HepG2 (cell line): ENCODE measurements around the gene PPM1M. TPM values are rescaled to one million over a fixed set of nuclear protein-coding genes. Genes with fewer than 3 reads are reported as not detected.

Experiments used
- HCFC1 ChIP-seq: fragments of 150-350 bp; IDR thresholded peaks from 2 replicates; pipeline ENCODE4 v1.6.1; 2014; ENCODE audit warnings: low read depth, low read length
- MED1 ChIP-seq: sonication (generic); formaldehyde crosslinking; IDR thresholded peaks from 2 replicates; pipeline ENCODE4 v1.4.0; 2020; ENCODE audit warnings: missing genetic modification reagents
- PAWR ChIP-seq: sonication (generic); formaldehyde crosslinking; IDR thresholded peaks from 2 replicates; pipeline ENCODE4 v1.4.0; 2020; ENCODE audit warnings: missing genetic modification reagents, mild to moderate bottlenecking, borderline replicate concordance
- REL ChIP-seq: sonication (generic); formaldehyde crosslinking; conservative IDR thresholded peaks from 2 replicates; pipeline ENCODE4 v1.8.0; 2022; ENCODE audit warnings: mild to moderate bottlenecking, missing genetic modification reagents, moderate library complexity
- SMAD3 ChIP-seq: sonication (generic); formaldehyde crosslinking; IDR thresholded peaks from 2 replicates; pipeline ENCODE4 v1.4.0; 2020; ENCODE audit warnings: missing genetic modification reagents
- TBX2 ChIP-seq: sonication (generic); formaldehyde crosslinking; IDR thresholded peaks from 2 replicates; pipeline ENCODE4 v1.5.0; 2020; ENCODE audit warnings: missing genetic modification reagents, mild to moderate bottlenecking, borderline replicate concordance
- TEAD3 ChIP-seq: optimal IDR thresholded peaks from 2 replicates; pipeline ENCODE3; 2016; ENCODE audit warnings: borderline replicate concordance
- TFDP2 ChIP-seq: sonication (generic); formaldehyde crosslinking; IDR thresholded peaks from 2 replicates; pipeline ENCODE4 v1.4.0; 2020; ENCODE audit warnings: missing genetic modification reagents
- ZIK1 ChIP-seq: sonication (generic); formaldehyde crosslinking; IDR thresholded peaks from 2 replicates; pipeline ENCODE4 v1.5.0; 2020; ENCODE audit warnings: mild to moderate bottlenecking, low read depth, missing genetic modification reagents, borderline replicate concordance
- ZNF530 ChIP-seq: sonication (generic); formaldehyde crosslinking; IDR thresholded peaks from 2 replicates; pipeline ENCODE4 v1.5.0; 2020; ENCODE audit warnings: low read depth, mild to moderate bottlenecking, missing genetic modification reagents
- ZNF639 ChIP-seq: conservative IDR thresholded peaks from 2 replicates; pipeline ENCODE4 v1.6.1; 2018; ENCODE audit warnings: missing genetic modification reagents
- ZNF770 ChIP-seq: sonication (generic); formaldehyde crosslinking; IDR thresholded peaks from 2 replicates; pipeline ENCODE4 v1.5.0; 2020; ENCODE audit warnings: mild to moderate bottlenecking, missing genetic modification reagents
- polyA plus RNA-seq, 8 experiments: library from polyadenylated mRNA; depleted of rRNA in 3 of 8; stranded (reverse) in 7 of 8; unstranded in 1 of 8; fragments of >200 nt; fragmentation: Illumina TruSeq in 4 of 8; extraction: Trizol in 4 of 8; gene quantifications; 2 replicates each; pipeline versions ENCODE4 v1.2.1 to v1.2.3, GENCODE V29; 2011 to 2016; ENCODE audit warnings: low read depth in 4 of 8, missing spikeins in 1 of 8, mixed read lengths in 1 of 8; ENCODE audit not compliant: insufficient read depth in 1 of 8
- total RNA-seq, 5 experiments: library from RNA; depleted of rRNA; stranded (reverse); fragments of >200 nt; fragmentation: Illumina TruSeq; extraction: Trizol; gene quantifications; 2 replicates each; pipeline ENCODE4 v1.2.3, GENCODE V29; 2016; ENCODE audit warnings: low read depth in 1 of 5
- TF ChIP-seq, protein P1 (sequence below): sonication (generic); formaldehyde crosslinking; IDR thresholded peaks from 2 replicates; pipeline ENCODE4 v1.4.0; 2020; ENCODE audit warnings: missing genetic modification reagents
- TF ChIP-seq, protein P2 (sequence below): sonication (generic); formaldehyde crosslinking; IDR thresholded peaks from 2 replicates; pipeline ENCODE4 v1.8.0; 2022; ENCODE audit warnings: mild to moderate bottlenecking, missing genetic modification reagents
- TF ChIP-seq, protein P3 (sequence below): sonication (generic); formaldehyde crosslinking; IDR thresholded peaks from 2 replicates; pipeline ENCODE4 v1.5.0; 2020; ENCODE audit warnings: missing genetic modification reagents, mild to moderate bottlenecking, borderline replicate concordance
- TF ChIP-seq, protein P4 (sequence below): IDR thresholded peaks from 2 replicates; pipeline ENCODE4 v1.6.1; 2012; ENCODE audit warnings: low read length, improper control_type of control experiment

The PPM1M gene
- total and polyA plus RNA-seq, 2 of the 13 experiments (the other 11 are each of a cell fraction or from before 2014, with no cell fraction given), result 2.5 to 5.9 TPM

DNA sequence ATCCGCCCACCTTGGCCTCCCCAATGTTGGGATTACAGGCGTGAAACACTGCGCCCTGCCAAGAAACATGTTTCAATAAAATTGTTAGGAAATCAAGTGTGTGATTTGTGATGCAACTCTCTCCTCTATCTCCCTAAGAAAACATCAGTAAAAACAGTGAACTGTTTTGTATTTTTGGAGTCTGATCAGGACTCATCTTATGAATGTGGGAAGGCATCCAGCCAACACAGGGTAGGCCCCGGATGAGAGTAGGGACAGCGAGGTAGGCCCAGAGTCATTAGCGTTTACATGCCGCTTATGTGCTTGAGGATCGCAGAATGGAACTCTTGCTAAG is 41.2 kb downstream of the PPM1M start (continued):
- TF ChIP-seq, protein P1, sequence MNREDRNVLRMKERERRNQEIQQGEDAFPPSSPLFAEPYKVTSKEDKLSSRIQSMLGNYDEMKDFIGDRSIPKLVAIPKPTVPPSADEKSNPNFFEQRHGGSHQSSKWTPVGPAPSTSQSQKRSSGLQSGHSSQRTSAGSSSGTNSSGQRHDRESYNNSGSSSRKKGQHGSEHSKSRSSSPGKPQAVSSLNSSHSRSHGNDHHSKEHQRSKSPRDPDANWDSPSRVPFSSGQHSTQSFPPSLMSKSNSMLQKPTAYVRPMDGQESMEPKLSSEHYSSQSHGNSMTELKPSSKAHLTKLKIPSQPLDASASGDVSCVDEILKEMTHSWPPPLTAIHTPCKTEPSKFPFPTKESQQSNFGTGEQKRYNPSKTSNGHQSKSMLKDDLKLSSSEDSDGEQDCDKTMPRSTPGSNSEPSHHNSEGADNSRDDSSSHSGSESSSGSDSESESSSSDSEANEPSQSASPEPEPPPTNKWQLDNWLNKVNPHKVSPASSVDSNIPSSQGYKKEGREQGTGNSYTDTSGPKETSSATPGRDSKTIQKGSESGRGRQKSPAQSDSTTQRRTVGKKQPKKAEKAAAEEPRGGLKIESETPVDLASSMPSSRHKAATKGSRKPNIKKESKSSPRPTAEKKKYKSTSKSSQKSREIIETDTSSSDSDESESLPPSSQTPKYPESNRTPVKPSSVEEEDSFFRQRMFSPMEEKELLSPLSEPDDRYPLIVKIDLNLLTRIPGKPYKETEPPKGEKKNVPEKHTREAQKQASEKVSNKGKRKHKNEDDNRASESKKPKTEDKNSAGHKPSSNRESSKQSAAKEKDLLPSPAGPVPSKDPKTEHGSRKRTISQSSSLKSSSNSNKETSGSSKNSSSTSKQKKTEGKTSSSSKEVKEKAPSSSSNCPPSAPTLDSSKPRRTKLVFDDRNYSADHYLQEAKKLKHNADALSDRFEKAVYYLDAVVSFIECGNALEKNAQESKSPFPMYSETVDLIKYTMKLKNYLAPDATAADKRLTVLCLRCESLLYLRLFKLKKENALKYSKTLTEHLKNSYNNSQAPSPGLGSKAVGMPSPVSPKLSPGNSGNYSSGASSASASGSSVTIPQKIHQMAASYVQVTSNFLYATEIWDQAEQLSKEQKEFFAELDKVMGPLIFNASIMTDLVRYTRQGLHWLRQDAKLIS (CRISPR knock-in tag), result no peak
- TF ChIP-seq, protein P2, sequence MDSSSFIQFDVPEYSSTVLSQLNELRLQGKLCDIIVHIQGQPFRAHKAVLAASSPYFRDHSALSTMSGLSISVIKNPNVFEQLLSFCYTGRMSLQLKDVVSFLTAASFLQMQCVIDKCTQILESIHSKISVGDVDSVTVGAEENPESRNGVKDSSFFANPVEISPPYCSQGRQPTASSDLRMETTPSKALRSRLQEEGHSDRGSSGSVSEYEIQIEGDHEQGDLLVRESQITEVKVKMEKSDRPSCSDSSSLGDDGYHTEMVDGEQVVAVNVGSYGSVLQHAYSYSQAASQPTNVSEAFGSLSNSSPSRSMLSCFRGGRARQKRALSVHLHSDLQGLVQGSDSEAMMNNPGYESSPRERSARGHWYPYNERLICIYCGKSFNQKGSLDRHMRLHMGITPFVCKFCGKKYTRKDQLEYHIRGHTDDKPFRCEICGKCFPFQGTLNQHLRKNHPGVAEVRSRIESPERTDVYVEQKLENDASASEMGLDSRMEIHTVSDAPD (CRISPR knock-in tag), result 0 out of 2 replicates have a peak, but pooled peaks have one; percentile 18
- TF ChIP-seq, protein P3, sequence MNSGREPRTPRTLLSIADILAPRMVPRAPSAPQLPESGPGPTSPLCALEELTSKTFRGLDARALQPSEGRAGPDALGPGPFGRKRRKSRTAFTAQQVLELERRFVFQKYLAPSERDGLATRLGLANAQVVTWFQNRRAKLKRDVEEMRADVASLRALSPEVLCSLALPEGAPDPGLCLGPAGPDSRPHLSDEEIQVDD (CRISPR knock-in tag), result no peak
- TF ChIP-seq, protein P4, sequence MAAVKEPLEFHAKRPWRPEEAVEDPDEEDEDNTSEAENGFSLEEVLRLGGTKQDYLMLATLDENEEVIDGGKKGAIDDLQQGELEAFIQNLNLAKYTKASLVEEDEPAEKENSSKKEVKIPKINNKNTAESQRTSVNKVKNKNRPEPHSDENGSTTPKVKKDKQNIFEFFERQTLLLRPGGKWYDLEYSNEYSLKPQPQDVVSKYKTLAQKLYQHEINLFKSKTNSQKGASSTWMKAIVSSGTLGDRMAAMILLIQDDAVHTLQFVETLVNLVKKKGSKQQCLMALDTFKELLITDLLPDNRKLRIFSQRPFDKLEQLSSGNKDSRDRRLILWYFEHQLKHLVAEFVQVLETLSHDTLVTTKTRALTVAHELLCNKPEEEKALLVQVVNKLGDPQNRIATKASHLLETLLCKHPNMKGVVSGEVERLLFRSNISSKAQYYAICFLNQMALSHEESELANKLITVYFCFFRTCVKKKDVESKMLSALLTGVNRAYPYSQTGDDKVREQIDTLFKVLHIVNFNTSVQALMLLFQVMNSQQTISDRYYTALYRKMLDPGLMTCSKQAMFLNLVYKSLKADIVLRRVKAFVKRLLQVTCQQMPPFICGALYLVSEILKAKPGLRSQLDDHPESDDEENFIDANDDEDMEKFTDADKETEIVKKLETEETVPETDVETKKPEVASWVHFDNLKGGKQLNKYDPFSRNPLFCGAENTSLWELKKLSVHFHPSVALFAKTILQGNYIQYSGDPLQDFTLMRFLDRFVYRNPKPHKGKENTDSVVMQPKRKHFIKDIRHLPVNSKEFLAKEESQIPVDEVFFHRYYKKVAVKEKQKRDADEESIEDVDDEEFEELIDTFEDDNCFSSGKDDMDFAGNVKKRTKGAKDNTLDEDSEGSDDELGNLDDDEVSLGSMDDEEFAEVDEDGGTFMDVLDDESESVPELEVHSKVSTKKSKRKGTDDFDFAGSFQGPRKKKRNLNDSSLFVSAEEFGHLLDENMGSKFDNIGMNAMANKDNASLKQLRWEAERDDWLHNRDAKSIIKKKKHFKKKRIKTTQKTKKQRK, result no peak
- TF ChIP-seq HCFC1 (no peak), SMAD3 (CRISPR knock-in tag) (peak; percentile 24; the same call in 1 of the 2 replicates), ZNF639 (0 out of 2 replicates have a peak, but pooled peaks have one; percentile 43), ZNF770 (CRISPR knock-in tag) (peak; percentile 41), TEAD3 (CRISPR knock-in tag) (no peak), ZNF530 (CRISPR knock-in tag) (no peak), PAWR (CRISPR knock-in tag) (no peak), MED1 (0 out of 2 replicates have a peak, but pooled peaks have one; percentile 20), ZIK1 (CRISPR knock-in tag) (no peak), TBX2 (CRISPR knock-in tag) (peak; percentile 13; the same call in 1 of the 2 replicates), REL (CRISPR knock-in tag) (no peak), TFDP2 (CRISPR knock-in tag) (no peak)
